ENCODE results near the gene LANCL3. TPM values are rescaled to one million over a fixed set of nuclear protein-coding genes. Genes with fewer than 3 reads are reported as not detected.
A peak's percentile ranks its signal among the peaks of the same experiment; 100 is the strongest.
"Not testable (repeated sequence)": the region's sequence is repeated elsewhere in the genome, so short reads cannot be mapped to it uniquely, and the experiment has no call there.

Gene LANCL3
- total RNA-seq, 1 donor from 2014 or later, result 0.03 TPM

- Mint-ChIP-seq H3K27ac (ENCODE audit: unreplicated experiment) (no peak overlapping the region), H3K9me3 (ENCODE audit: unreplicated experiment) (peaks cover 9% of the 10 kb centered on the region), H3K4me3 (ENCODE audit: unreplicated experiment) (no peak overlapping the region), H3K27me3 (ENCODE audit: unreplicated experiment) (no peaks in the 10 kb centered on the region), H3K36me3 (ENCODE audit: unreplicated experiment) (no peaks in the 10 kb centered on the region), H3K4me1 (ENCODE audit: unreplicated experiment) (no peaks in the 10 kb centered on the region)
- no peak for DNase-seq (ENCODE audit: extremely low spot score, unreplicated experiment)
- TF ChIP-seq, protein P1, sequence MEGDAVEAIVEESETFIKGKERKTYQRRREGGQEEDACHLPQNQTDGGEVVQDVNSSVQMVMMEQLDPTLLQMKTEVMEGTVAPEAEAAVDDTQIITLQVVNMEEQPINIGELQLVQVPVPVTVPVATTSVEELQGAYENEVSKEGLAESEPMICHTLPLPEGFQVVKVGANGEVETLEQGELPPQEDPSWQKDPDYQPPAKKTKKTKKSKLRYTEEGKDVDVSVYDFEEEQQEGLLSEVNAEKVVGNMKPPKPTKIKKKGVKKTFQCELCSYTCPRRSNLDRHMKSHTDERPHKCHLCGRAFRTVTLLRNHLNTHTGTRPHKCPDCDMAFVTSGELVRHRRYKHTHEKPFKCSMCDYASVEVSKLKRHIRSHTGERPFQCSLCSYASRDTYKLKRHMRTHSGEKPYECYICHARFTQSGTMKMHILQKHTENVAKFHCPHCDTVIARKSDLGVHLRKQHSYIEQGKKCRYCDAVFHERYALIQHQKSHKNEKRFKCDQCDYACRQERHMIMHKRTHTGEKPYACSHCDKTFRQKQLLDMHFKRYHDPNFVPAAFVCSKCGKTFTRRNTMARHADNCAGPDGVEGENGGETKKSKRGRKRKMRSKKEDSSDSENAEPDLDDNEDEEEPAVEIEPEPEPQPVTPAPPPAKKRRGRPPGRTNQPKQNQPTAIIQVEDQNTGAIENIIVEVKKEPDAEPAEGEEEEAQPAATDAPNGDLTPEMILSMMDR (IDR thresholded peaks at IDR 0.05), result no peak
These were observed 26.4 kb upstream of the LANCL3 start for GRCh38 chrX:37545066-37545465.

GRCh38 chrX:37549619-37550018 is 21.8 kb upstream of the LANCL3 start:
- not testable (repeated sequence) for H3K4me1 Mint-ChIP-seq (ENCODE audit: unreplicated experiment); H3K36me3 Mint-ChIP-seq (ENCODE audit: unreplicated experiment); H3K27me3 Mint-ChIP-seq (ENCODE audit: unreplicated experiment); DNase-seq (ENCODE audit: extremely low spot score, unreplicated experiment); H3K9me3 Mint-ChIP-seq (ENCODE audit: unreplicated experiment); H3K4me3 Mint-ChIP-seq (ENCODE audit: unreplicated experiment); H3K27ac Mint-ChIP-seq (ENCODE audit: unreplicated experiment)

DNA sequence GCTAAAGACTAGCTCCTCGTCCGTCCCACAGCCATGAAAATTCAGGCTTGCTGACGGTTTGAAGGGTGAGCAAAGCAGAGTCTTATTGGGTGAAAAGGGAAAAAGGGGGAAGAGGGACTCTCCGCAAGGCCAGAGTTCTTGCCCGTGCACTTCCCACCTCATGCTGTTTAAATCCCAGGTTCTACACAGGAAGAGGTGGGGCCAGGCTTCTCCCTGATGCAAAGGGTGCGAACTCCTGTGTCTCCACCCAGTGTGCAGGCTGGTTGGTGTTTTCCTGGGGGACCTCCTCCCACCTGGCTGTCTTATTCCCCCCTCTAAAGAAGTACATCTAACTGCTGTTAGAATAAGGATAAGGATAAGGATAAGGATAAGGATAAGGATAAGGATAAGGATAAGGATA is 18.0 kb upstream of the LANCL3 start:
- Mint-ChIP-seq H3K4me1 (ENCODE audit: unreplicated experiment) (no peaks in the 10 kb centered on the region), H3K36me3 (ENCODE audit: unreplicated experiment) (no peaks in the 10 kb centered on the region), H3K4me3 (ENCODE audit: unreplicated experiment) (no peak overlapping the region), H3K27ac (ENCODE audit: unreplicated experiment) (no peak overlapping the region), H3K27me3 (ENCODE audit: unreplicated experiment) (no peaks in the 10 kb centered on the region), H3K9me3 (ENCODE audit: unreplicated experiment) (peaks cover 9% of the 10 kb centered on the region)
- no peak for DNase-seq (ENCODE audit: extremely low spot score, unreplicated experiment)
- TF ChIP-seq, protein P1 (IDR thresholded peaks at IDR 0.05), result no peak

GRCh38 chrX:37565254-37565653 is 6.2 kb upstream of the LANCL3 start:
- peaks cover 11% of the 10 kb centered on the region for H3K9me3 Mint-ChIP-seq (ENCODE audit: unreplicated experiment)
- not testable (repeated sequence) for H3K4me1 Mint-ChIP-seq (ENCODE audit: unreplicated experiment); H3K4me3 Mint-ChIP-seq (ENCODE audit: unreplicated experiment); H3K27me3 Mint-ChIP-seq (ENCODE audit: unreplicated experiment); H3K27ac Mint-ChIP-seq (ENCODE audit: unreplicated experiment); DNase-seq (ENCODE audit: extremely low spot score, unreplicated experiment); H3K36me3 Mint-ChIP-seq (ENCODE audit: unreplicated experiment)

GRCh38 chrX:37570349-37570748 is 1.1 kb upstream of the LANCL3 start:
- H3K36me3 Mint-ChIP-seq (ENCODE audit: unreplicated experiment); H3K9me3 Mint-ChIP-seq (ENCODE audit: unreplicated experiment); H3K27ac Mint-ChIP-seq (ENCODE audit: unreplicated experiment); H3K4me1 Mint-ChIP-seq (ENCODE audit: unreplicated experiment); H3K4me3 Mint-ChIP-seq (ENCODE audit: unreplicated experiment); DNase-seq (ENCODE audit: extremely low spot score, unreplicated experiment): not testable (repeated sequence)
- H3K27me3 Mint-ChIP-seq (ENCODE audit: unreplicated experiment), result peaks cover 18% of the 10 kb centered on the region

DNA sequence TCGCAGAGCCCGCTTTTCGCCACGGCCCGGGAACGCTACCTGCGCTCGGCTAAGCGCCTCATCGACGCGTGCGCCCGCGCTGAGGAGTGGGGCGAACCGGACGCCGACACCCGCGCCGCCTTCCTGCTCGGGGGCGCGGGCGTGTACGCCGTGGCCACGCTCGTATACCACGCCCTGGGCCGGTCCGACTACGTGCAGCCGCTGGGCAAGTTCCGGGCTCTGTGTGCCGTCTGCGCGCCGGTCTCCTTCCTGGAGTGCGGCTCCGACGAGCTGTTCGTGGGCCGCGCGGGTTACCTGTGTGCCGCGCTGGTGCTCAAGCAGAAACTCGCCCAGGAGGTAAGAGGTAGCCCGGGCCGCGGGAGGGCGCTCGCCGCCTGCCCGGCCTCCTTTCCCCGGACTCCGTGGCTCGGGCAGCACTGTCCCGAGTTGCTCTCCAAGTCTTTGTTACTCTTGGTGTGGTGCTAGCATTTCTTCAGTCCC is 687 bp downstream of the LANCL3 start:
- H3K27ac Mint-ChIP-seq (ENCODE audit: unreplicated experiment); H3K9me3 Mint-ChIP-seq (ENCODE audit: unreplicated experiment); H3K36me3 Mint-ChIP-seq (ENCODE audit: unreplicated experiment); H3K4me1 Mint-ChIP-seq (ENCODE audit: unreplicated experiment); DNase-seq (ENCODE audit: extremely low spot score, unreplicated experiment): not testable (repeated sequence)
- Mint-ChIP-seq H3K27me3 (ENCODE audit: unreplicated experiment) (peaks cover 21% of the 10 kb centered on the region), H3K4me3 (ENCODE audit: unreplicated experiment) (peak overlapping the region; percentile 58)

DNA sequence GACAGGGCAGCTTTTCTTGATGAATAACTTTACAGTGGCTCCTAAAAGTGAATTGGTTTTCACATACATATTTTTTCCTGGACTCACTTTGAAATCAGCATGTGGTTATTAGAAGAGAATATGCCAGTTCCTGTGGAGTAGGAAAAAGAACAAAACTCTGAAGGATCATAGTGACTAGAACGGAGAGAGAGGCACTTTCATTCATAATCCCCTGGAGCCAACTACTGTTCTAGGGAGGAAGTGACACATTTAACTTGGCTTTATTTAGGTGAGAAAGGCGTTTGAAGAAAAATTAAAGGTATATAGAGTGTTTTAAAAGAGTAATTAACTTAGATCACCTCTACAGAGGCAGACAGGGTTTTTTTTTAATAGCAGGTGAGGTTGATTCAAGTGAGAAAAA is 1.7 kb downstream of the LANCL3 start:
- DNase-seq (ENCODE audit: extremely low spot score, unreplicated experiment); H3K27ac Mint-ChIP-seq (ENCODE audit: unreplicated experiment); H3K4me3 Mint-ChIP-seq (ENCODE audit: unreplicated experiment); H3K9me3 Mint-ChIP-seq (ENCODE audit: unreplicated experiment); H3K4me1 Mint-ChIP-seq (ENCODE audit: unreplicated experiment); H3K36me3 Mint-ChIP-seq (ENCODE audit: unreplicated experiment): not testable (repeated sequence)
- peaks cover 21% of the 10 kb centered on the region for H3K27me3 Mint-ChIP-seq (ENCODE audit: unreplicated experiment)

- no peak overlapping the region for H3K4me3 Mint-ChIP-seq (ENCODE audit: unreplicated experiment)
- H3K27me3 Mint-ChIP-seq (ENCODE audit: unreplicated experiment), result peaks cover 14% of the 10 kb centered on the region
- no peaks in the 10 kb centered on the region for H3K4me1 Mint-ChIP-seq (ENCODE audit: unreplicated experiment)
- no peak for DNase-seq (ENCODE audit: extremely low spot score, unreplicated experiment)
- no peaks in the 10 kb centered on the region for H3K36me3 Mint-ChIP-seq (ENCODE audit: unreplicated experiment)
- no peak overlapping the region for H3K27ac Mint-ChIP-seq (ENCODE audit: unreplicated experiment)
- TF ChIP-seq, protein P1 (IDR thresholded peaks at IDR 0.05), result no peak
- H3K9me3 Mint-ChIP-seq (ENCODE audit: unreplicated experiment), result no peaks in the 10 kb centered on the region
These were observed 6.6 kb downstream of the LANCL3 start for GRCh38 chrX:37578045-37578444.
